Ovary (tissue), 3 donors: ENCODE results near the gene ITPK1.

Source experiments
- CTCF ChIP-seq, 3 donors: fragments of 450-650 bp in 2 of 3; fragments of 200-600 bp in 1 of 3; IDR thresholded peaks; one replicate each; pipeline versions ENCODE4 v1.5.1 to v1.8.0; 2016 to 2022; ENCODE audit warnings: antibody characterized with exemption in 3 of 3, mild to moderate bottlenecking in 1 of 3
- EP300 ChIP-seq: sonication (generic); formaldehyde crosslinking; IDR thresholded peaks from one replicate; pipeline ENCODE4 v1.6.1; 2017; ENCODE audit warnings: antibody characterized with exemption
- donor health status: DM: no; HTN: no; CAD: no.

DNA sequence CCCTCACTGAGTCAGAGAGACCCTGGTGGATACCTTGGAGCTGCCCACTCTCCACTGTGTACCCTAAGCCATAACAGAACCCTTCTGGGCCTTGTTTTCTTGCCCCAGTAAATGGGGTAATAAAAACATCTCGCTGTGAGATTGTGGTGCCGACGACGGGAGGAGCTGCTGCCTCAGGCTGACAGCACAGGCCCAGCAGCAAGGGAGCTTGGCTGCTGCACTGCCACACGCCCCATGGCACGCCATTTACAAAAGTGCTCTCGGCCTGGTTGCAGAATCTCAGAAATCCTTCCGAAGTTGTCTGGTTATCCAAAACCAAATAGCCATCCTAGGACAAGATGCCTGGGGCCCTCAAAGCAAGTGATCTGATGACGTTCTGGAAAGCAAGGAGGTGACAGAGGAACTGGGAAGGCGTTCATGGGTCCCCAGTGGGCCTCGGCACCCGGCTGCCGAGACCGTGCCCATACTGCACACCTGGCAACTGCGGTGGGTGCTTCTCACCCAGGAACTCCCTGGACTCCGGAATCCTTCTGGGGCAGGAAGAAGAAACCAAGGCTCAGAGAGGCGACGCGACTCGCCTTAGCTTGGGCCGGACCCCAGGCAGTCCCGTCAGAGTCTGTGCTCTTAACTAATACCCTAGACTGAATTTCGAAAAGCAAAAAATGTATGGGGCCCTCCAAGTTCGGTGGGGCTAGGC, 166.1 kb downstream of the ITPK1 start:
- TF ChIP-seq CTCF (IDR thresholded peaks at IDR 0.05) (no peak), EP300 (no peak)
